ENCODE measurements around the gene PLA1A. TPM values are rescaled to one million over a fixed set of nuclear protein-coding genes. Genes with fewer than 3 reads are reported as not detected.
A peak's percentile ranks its signal among the peaks of the same experiment; 100 is the strongest.

The PLA1A gene
- total RNA-seq, 1 donor from 2014 or later: 1.1 TPM

GRCh38 chr3:119636249-119636648, 38.6 kb downstream of the PLA1A start:
- Mint-ChIP-seq H3K4me3 (no peak overlapping the region), H3K4me1 (peaks cover 51% of the 10 kb centered on the region), H3K36me3 (ENCODE audit: low read depth) (peaks cover 8% of the 10 kb centered on the region), H3K27ac (no peak overlapping the region), H3K27me3 (no peaks in the 10 kb centered on the region), H3K9me3 (no peaks in the 10 kb centered on the region)
- intact Hi-C loops (cut with micrococcal nuclease): no loop called here
- ATAC-seq (ENCODE audit: low read depth): no peak
- DNase-seq: no peak
- ChIA-PET POLR2A (interaction anchor here (2.9 to 3.4 kb wide), 2 partner anchors 8 to 40 kb away, joined by 20 to 51 read pairs; partner anchors contain the start of gene COX17), CTCF (interaction anchor here (1.2 kb wide), 1 partner anchor 8 kb away, joined by 4 read pairs; no protein-coding TSS in a partner anchor)
- no peak for TF ChIP-seq CTCF (IDR thresholded peaks at IDR 0.05)

GRCh38 chr3:119636891-119637611, 39.4 kb downstream of the PLA1A start:
- H3K27me3 Mint-ChIP-seq: no peaks in the 10 kb centered on the region
- POLR2A ChIA-PET: interaction anchor here (0.6 to 3.4 kb wide), 6 partner anchors 9 to 78 kb away, joined by 3 to 51 read pairs (median 10); partner anchors contain the start of gene COX17

GRCh38 chr3:119637679-119638477, 40.2 kb downstream of the PLA1A start:
- ATAC-seq (ENCODE audit: low read depth): peak; percentile 54
- Mint-ChIP-seq H3K9me3 (no peaks in the 10 kb centered on the region), H3K4me3 (peak overlapping the region; percentile 78), H3K4me1 (peaks cover 44% of the 10 kb centered on the region), H3K27me3 (no peaks in the 10 kb centered on the region), H3K27ac (peak overlapping the region; percentile 98), H3K36me3 (ENCODE audit: low read depth) (peaks cover 17% of the 10 kb centered on the region)
- ChIA-PET POLR2A (interaction anchor here (0.6 to 3.4 kb wide), 13 partner anchors 10 to 122 kb away, joined by 3 to 51 read pairs (median 4); partner anchors contain the start of gene COX17), CTCF (interaction anchor here (1.1 to 1.7 kb wide), 3 partner anchors 10 to 78 kb away, joined by 3 to 6 read pairs (median 4); no protein-coding TSS in a partner anchor)
- no peak for DNase-seq
- intact Hi-C loops (cut with micrococcal nuclease): loop anchor here (1.0 to 2.0 kb wide), 9 partner anchors 9 to 457 kb away; partner anchors contain the start of genes COX17 and POGLUT1
- no peak for TF ChIP-seq CTCF (IDR thresholded peaks at IDR 0.05)

More at GRCh38 chr3:119636891-119637611, 39.4 kb downstream of the PLA1A start:
- DNase-seq (no peak), ATAC-seq (ENCODE audit: low read depth) (no peak)
- no peak for TF ChIP-seq CTCF (IDR thresholded peaks at IDR 0.05)
- Mint-ChIP-seq H3K4me3 (no peak overlapping the region), H3K27ac (peak overlapping the region; percentile 98), H3K9me3 (no peaks in the 10 kb centered on the region), H3K36me3 (ENCODE audit: low read depth) (peaks cover 14% of the 10 kb centered on the region), H3K4me1 (peaks cover 49% of the 10 kb centered on the region)
- intact Hi-C loops (cut with micrococcal nuclease): no loop called here
- CTCF ChIA-PET: interaction anchor here (1.2 to 1.7 kb wide), 2 partner anchors 9 to 77 kb away, joined by 4 to 6 read pairs; no protein-coding TSS in a partner anchor

- Mint-ChIP-seq H3K27ac (peak overlapping the region; percentile 98), H3K27me3 (no peaks in the 10 kb centered on the region), H3K4me1 (peaks cover 39% of the 10 kb centered on the region), H3K9me3 (no peaks in the 10 kb centered on the region), H3K4me3 (peak overlapping the region; percentile 78), H3K36me3 (ENCODE audit: low read depth) (peaks cover 17% of the 10 kb centered on the region)
- ChIA-PET POLR2A (interaction anchor here (0.7 to 3.4 kb wide), 6 partner anchors 11 to 456 kb away, joined by 3 to 51 read pairs (median 3); partner anchors contain the start of gene ADPRH), CTCF (no interaction called here)
- DNase-seq (no peak), ATAC-seq (ENCODE audit: low read depth) (no peak)
- TF ChIP-seq CTCF (IDR thresholded peaks at IDR 0.05): no peak
- intact Hi-C loops (cut with micrococcal nuclease): loop anchor here (2.0 kb wide), 2 partner anchors 61 to 317 kb away; no protein-coding TSS in a partner anchor
These were observed 42.0 kb downstream of the PLA1A start for GRCh38 chr3:119639494-119640350.
